ENCODE results near the gene GPR141.

The GPR141 gene

DNA sequence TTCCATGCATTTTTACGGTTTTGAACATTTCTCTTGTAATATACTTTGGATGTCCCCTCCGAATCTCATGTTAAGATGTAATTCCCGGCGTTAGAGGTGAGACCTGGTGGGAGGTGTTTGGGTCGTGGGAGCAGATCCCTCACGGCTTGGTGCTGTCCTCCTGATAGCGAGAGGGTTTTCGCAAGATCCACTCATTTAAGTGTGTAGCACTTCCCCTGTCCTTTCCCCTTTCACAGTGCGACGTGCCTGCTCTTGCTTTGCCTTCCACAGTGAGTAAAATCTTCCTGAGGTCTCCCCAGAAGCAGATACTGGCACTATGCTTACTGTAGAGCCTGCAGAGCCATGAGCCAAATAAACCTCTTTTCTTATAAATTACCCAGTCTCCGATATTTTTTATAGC, 6.6 kb downstream of the GPR141 start:
- no peaks in the 10 kb centered on the region for H3F3A ChIP-seq (ENCODE audit: insufficient read depth, low read length)
- no peaks in the 10 kb centered on the region for H3K36me3 ChIP-seq (ENCODE audit: insufficient read depth, low read length)
- H4K20me1 ChIP-seq (ENCODE audit: insufficient read depth, low read length) = no peaks in the 10 kb centered on the region
- no peak overlapping the region for H3K4me2 ChIP-seq (ENCODE audit: low read length)
- no peak overlapping the region for H3K27ac ChIP-seq (ENCODE audit: low read depth, low read length, poor library complexity, severe bottlenecking)
- H2AFZ ChIP-seq (ENCODE audit: low read length) = no peak overlapping the region
- TF ChIP-seq, protein P1, sequence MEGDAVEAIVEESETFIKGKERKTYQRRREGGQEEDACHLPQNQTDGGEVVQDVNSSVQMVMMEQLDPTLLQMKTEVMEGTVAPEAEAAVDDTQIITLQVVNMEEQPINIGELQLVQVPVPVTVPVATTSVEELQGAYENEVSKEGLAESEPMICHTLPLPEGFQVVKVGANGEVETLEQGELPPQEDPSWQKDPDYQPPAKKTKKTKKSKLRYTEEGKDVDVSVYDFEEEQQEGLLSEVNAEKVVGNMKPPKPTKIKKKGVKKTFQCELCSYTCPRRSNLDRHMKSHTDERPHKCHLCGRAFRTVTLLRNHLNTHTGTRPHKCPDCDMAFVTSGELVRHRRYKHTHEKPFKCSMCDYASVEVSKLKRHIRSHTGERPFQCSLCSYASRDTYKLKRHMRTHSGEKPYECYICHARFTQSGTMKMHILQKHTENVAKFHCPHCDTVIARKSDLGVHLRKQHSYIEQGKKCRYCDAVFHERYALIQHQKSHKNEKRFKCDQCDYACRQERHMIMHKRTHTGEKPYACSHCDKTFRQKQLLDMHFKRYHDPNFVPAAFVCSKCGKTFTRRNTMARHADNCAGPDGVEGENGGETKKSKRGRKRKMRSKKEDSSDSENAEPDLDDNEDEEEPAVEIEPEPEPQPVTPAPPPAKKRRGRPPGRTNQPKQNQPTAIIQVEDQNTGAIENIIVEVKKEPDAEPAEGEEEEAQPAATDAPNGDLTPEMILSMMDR (IDR thresholded peaks at IDR 0.05; ENCODE audit: low read length) = no peak
- no peak for TF ChIP-seq EZH2 (IDR thresholded peaks at IDR 0.05; ENCODE audit: borderline replicate concordance, low read length)
- H3K4me3 ChIP-seq (ENCODE audit: low read depth, low read length, poor library complexity, severe bottlenecking) = no peak overlapping the region
- H3K9me2 ChIP-seq (ENCODE audit: low read depth, low read length) = no peaks in the 10 kb centered on the region
- no peak overlapping the region for H3K9ac ChIP-seq (ENCODE audit: low read length)
- H3K27me3 ChIP-seq (ENCODE audit: insufficient read depth, low read length) = no peaks in the 10 kb centered on the region
- H3K4me1 ChIP-seq (ENCODE audit: insufficient read depth, low read length, severe bottlenecking) = no peaks in the 10 kb centered on the region
- H3K9me3 ChIP-seq (ENCODE audit: low read length) = no peaks in the 10 kb centered on the region
- no peaks in the 10 kb centered on the region for H3K79me2 ChIP-seq (ENCODE audit: insufficient read depth, low read length)

DNA sequence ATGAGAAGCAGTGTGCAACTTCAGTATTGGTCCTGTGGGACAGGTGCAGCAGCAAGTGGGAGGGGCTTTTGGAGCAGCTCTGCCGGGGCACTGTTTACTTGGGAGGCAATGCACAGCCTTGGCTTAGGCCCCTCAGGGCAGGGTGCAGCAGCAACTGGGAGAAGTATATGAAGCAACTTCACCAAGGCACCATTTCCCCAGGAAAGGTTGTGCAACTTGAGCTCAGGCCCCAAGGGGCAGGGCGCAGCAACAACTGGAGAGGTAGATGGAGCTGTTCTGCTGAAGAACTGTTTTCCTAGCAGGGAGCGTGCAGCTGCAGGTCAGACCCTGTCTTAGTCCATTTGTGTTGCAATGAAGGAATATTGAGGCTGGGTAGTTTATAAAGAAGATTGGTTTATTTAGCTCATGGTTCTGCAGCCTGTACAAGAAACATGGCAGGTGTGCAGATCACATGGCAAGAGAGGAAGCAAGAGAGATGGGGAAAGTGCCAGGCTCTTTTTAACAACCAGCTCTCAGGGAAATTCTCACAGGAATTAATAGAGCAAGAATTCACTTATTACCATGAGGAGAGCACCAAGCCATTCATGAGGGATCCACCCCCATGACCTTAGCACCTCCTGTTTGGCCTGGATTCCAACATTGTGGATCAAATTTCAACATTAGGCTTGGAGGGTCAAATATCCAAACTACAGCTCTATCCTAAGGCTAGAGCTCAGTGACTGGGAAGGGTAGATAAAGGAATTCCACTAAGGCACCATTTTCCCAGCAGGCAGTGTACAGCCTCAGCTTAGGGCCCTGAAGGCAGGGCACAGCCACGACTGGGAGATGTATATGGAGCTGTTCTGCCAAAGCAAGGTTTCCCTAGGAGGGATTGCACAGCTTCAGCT, 10.9 kb downstream of the GPR141 start:
- Histone ChIP-seq H3K9me3 (ENCODE audit: low read length) (no peaks in the 10 kb centered on the region), H4K20me1 (ENCODE audit: insufficient read depth, low read length) (no peaks in the 10 kb centered on the region), H3K9me2 (ENCODE audit: low read depth, low read length) (no peaks in the 10 kb centered on the region), H3K9ac (ENCODE audit: low read length) (no peak overlapping the region), H3K27ac (ENCODE audit: low read depth, low read length, poor library complexity, severe bottlenecking) (no peak overlapping the region), H3K4me2 (ENCODE audit: low read length) (no peak overlapping the region), H3K79me2 (ENCODE audit: insufficient read depth, low read length) (no peaks in the 10 kb centered on the region), H2AFZ (ENCODE audit: low read length) (no peak overlapping the region), H3K4me3 (ENCODE audit: low read depth, low read length, poor library complexity, severe bottlenecking) (no peak overlapping the region), H3F3A (ENCODE audit: insufficient read depth, low read length) (no peaks in the 10 kb centered on the region), H3K36me3 (ENCODE audit: insufficient read depth, low read length) (no peaks in the 10 kb centered on the region), H3K4me1 (ENCODE audit: insufficient read depth, low read length, severe bottlenecking) (no peaks in the 10 kb centered on the region), H3K27me3 (ENCODE audit: insufficient read depth, low read length) (0 out of 2 replicates have a peak, but pooled peaks cover 3% of the 10 kb centered on the region)
- TF ChIP-seq, protein P1 (IDR thresholded peaks at IDR 0.05; ENCODE audit: low read length) = no peak
- TF ChIP-seq EZH2 (IDR thresholded peaks at IDR 0.05; ENCODE audit: borderline replicate concordance, low read length) = no peak

DNA sequence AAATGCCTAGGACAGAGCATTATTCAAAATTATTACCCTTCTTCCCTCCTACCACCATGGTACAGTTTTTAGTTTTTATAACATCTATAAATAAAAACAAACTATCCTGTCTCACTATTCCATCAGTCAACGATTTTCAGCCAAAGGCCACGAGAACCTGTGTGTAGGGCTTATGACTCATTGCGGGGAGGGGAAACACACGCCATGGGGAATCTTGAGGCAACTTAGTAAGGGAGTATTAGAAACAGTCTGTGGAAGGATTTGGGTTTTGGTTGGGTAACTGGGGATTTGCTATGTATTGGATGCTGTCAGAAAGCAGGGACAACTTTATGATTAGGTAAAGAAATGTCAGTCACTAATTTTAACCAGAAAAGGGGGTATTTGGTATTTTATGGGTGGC, 14.7 kb downstream of the GPR141 start:
- H3K27ac ChIP-seq (ENCODE audit: low read depth, low read length, poor library complexity, severe bottlenecking) = no peak overlapping the region
- 0 out of 2 replicates have a peak, but pooled peaks cover 3% of the 10 kb centered on the region for H3K27me3 ChIP-seq (ENCODE audit: insufficient read depth, low read length)
- H3K79me2 ChIP-seq (ENCODE audit: insufficient read depth, low read length) = no peaks in the 10 kb centered on the region
- H3K4me3 ChIP-seq (ENCODE audit: low read depth, low read length, poor library complexity, severe bottlenecking) = no peak overlapping the region
- H3K4me1 ChIP-seq (ENCODE audit: insufficient read depth, low read length, severe bottlenecking) = no peaks in the 10 kb centered on the region
- no peaks in the 10 kb centered on the region for H3F3A ChIP-seq (ENCODE audit: insufficient read depth, low read length)
- no peak overlapping the region for H3K4me2 ChIP-seq (ENCODE audit: low read length)
- TF ChIP-seq, protein P1 (IDR thresholded peaks at IDR 0.05; ENCODE audit: low read length) = no peak
- no peak for TF ChIP-seq EZH2 (IDR thresholded peaks at IDR 0.05; ENCODE audit: borderline replicate concordance, low read length)
- H2AFZ ChIP-seq (ENCODE audit: low read length) = no peak overlapping the region
- H3K9ac ChIP-seq (ENCODE audit: low read length) = no peak overlapping the region
- no peaks in the 10 kb centered on the region for H3K9me3 ChIP-seq (ENCODE audit: low read length)
- no peaks in the 10 kb centered on the region for H4K20me1 ChIP-seq (ENCODE audit: insufficient read depth, low read length)
- no peaks in the 10 kb centered on the region for H3K36me3 ChIP-seq (ENCODE audit: insufficient read depth, low read length)
- H3K9me2 ChIP-seq (ENCODE audit: low read depth, low read length) = no peaks in the 10 kb centered on the region

Data from OCI-LY1 (cell line).